ENCODE data around the gene ZMYND15.

Gene ZMYND15

DNA sequence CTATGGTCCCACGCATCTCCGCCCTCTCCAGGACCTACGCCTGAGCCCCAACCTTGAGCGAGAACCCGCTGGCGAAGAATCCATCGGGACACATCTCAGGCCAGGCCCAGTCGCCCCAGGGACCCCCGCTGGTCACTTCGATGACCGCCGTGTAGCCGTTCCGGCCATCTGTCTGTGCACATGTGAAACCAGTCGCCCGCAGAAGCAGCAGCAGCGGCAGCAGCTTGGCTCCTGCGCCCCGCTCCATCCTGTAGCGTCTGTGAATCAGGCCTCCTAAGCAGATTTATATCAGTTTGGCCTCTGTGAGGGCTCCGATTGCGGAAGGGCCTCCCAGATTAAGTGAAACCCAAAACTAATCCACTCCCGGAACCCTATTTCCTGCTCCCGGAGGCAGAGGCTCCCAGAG, 46.5 kb downstream of the ZMYND15 start, which contains the start of gene VMO1:
Gene VMO1, minus strand, starts transcription at position 259 of the 406 bp plus-strand sequence. Its CDS starts 12 bp downstream, at position 247.
- DNase-seq (ENCODE audit: low read depth in 1 of 2, low spot score in 1 of 2), result no peak

DNA sequence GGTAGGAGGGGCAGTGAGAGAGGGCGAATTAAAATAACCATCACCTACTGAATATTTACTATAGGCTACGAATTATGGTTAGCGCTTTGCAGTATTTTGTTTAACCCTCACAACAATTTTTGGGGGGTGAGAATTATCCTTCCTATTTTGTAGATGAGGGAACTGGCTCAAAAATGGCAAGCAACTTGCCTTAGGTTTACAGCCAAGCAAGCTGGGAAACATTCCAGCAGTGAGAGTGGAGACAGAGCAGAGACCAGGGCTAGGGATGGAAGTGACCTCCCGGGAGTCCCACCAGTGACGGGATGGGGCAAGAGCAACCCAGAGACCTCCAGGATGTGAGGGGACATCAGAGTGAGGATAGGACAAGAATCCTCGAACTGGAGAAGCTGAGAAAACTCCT, 46.9 kb downstream of the ZMYND15 start:
- DNase-seq (ENCODE audit: low read depth in 1 of 2, low spot score in 1 of 2), result no peak

DNA sequence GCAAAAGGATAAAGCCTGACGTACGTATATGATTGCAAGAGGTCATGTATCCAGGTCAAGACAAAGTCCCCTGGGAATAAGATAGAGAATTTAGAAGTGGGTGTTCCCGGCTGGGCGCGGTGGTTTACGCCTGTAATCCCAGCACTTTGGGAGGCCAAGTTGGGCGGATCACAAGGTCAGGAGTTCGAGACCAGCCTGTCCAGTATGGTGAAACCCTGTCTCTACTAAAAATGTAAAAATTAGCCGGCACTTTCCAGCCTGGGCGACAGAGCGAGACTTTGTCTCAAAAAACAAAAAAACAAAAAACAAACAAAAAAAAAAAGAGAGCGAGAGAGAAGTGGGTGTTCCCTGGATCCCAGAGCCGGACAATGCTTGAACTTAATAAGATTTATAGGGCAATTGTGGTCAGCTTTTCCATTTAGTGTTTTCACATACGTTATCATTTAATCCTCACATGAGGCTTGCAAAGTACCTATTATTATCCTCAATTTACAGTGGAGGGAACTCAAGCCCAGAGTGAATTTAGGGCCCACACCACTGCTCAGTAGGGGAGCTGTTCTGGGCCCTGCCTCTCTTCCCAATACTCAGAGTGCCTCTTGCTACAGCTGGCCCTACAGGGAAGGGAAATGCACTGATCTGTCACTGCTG, 48.6 kb downstream of the ZMYND15 start:
- DNase-seq (ENCODE audit: low read depth in 1 of 2, low spot score in 1 of 2), result no peak

DNA sequence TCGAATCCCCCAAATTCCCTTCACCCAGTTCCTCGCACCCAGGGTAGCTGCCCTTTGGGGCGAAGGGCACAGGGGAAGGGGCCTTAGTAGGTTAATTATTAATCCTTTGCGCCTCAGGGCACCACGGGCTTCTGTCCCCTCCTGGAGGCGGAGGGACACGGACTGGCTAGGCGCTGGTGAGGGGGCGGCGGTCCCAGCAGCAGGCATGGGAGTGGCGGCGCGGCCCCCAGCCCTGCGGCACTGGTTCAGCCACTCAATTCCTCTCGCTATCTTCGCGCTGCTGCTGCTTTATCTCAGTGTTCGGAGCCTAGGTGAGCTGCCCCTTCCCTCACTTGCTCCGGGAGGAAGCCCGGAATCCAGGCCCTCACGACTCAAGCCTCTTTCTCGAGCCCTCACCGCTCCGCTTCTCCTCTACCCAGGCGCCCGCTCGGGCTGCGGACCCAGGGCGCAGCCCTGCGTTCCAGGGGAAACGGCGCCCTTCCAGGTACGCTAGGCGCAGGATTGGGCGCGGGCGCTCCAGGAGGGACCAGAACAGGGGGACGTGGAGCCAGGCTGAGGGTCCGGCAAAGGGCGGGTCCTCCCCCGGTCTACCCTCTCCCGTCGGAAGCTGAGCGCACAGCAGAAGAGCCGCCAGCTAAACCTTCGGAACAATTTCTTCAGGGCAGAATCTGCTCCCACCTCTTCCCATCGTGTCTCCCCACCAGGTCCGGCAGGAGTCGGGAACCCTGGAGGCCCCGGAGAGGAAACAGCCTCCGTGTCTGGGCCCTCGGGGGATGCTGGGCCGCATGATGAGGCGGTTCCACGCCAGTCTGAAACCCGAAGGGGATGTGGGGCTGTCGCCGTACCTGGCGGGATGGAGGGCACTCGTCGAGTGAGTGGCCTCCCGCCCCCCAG, 49.4 kb downstream of the ZMYND15 start, which contains the start of gene GLTPD2:
Gene GLTPD2, plus strand, starts transcription at position 158 of the 894 bp plus-strand sequence. Its CDS starts 48 bp downstream, at position 206.
- no peak for DNase-seq (ENCODE audit: low read depth in 1 of 2, low spot score in 1 of 2)

DNA sequence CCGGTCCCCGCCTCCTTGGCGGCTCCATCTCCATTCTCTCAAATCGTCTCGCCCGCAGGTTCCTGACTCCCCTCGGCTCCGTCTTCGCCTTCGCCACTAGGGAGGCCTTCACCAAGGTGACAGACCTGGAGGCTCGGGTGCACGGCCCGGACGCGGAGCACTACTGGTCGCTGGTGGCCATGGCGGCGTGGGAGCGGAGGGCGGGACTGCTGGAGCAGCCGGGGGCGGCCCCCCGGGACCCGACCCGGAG, 50.0 kb downstream of the ZMYND15 start:
- DNase-seq (ENCODE audit: low read depth in 1 of 2, low spot score in 1 of 2), result no peak

DNA sequence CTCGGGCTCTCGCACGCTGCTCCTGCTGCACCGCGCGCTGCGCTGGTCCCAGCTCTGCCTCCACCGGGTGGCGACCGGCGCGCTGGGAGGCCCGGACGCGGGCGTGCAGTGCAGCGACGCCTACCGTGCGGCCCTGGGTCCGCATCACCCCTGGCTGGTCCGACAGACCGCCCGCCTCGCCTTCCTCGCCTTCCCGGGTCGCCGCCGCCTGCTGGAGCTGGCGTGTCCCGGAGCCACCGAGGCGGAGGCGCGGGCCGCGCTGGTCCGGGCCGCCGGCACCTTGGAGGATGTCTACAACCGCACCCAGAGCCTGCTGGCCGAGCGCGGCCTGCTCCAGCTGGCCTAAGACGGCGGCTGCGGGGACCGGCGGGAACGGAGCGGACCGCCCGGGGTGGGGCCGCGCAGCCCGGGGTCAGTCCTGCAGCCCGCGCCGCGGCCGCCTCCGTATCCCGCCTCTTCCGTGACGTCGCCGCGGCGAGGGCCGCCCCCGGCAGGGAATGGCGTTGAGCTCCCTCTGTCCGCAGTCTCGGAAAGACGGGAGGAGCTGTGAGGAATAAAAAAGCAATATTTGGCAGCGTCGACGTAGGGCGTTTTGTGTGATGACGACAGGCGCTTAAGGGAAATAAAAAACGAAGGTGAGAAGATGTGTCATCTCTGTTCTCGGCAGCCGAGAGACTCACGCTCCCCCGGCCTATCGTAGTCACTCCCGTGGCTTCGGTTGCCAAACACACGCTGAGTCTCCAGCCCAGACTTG, 50.5 kb downstream of the ZMYND15 start:
- DNase-seq (ENCODE audit: low read depth in 1 of 2, low spot score in 1 of 2), result peak; percentile 61 to 67

DNA sequence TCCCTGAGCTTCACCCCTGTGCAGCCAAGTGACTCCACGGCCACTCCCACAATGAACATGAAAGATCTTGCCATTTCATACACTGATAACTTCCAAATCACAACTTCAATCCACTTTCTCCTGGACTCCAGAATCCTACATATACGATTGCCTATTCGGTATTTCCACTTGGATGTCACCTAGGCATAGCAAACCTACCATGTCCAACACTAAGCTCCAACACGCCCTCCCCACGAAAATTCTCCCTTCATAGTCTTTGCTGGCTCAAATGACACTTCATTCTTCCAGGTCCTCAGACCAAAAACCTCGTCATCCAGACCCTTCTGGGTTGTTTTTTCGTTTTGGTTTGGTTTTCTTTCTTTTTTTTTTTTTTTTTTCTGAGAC, 51.1 kb downstream of the ZMYND15 start:
- DNase-seq (ENCODE audit: low read depth in 1 of 2, low spot score in 1 of 2), result no peak

DNA sequence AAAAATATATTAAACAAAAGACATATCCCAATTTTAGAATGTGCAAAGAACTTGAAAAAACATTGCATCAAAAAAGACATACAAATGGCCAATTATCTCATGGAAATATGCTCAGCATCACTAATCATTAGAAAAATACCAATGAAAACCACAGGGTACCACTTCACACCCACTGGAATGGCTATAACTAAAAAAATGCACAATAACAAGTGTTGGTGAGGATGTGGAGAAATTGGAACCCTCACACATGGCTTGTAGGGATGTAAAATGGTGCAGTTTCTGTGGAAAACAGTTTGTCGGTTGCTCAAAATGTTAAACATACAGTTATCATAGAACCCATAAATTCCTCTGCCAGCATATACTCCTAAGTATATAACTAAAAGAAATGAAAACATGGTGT, 55.5 kb downstream of the ZMYND15 start:
- DNase-seq (ENCODE audit: low read depth in 1 of 2, low spot score in 1 of 2), result no peak
